ENCODE measurements around the gene PPRC1.

DNA sequence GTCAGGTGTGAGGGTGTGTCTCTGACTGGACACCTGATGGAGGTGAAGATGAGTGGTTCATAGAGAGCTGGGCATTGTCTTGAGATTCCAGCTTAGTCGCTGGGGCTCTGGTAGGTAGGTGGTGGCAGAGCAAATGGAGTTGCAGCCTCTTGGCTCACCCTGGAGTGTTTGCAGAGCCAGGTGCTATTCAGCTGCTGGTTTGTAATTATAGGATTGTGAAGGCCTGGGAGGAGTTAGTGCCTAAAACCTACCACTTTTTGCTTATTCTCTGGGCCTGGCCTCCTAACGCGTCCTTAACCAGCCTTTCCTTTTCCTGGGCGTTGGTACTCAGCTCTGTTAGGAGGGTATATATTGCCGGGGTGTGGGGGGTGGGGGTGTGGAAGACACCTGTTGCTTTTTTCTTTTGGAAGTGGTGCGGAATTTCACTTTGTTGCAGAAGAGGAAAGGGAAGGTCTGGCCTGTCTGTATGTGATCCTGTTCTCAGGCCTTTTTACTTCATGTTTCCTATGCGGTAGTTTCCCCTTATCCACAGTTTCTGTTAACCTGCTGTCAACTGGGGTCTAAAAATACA, 3.2 kb downstream of the PPRC1 start:
- TF ChIP-seq, protein P1, sequence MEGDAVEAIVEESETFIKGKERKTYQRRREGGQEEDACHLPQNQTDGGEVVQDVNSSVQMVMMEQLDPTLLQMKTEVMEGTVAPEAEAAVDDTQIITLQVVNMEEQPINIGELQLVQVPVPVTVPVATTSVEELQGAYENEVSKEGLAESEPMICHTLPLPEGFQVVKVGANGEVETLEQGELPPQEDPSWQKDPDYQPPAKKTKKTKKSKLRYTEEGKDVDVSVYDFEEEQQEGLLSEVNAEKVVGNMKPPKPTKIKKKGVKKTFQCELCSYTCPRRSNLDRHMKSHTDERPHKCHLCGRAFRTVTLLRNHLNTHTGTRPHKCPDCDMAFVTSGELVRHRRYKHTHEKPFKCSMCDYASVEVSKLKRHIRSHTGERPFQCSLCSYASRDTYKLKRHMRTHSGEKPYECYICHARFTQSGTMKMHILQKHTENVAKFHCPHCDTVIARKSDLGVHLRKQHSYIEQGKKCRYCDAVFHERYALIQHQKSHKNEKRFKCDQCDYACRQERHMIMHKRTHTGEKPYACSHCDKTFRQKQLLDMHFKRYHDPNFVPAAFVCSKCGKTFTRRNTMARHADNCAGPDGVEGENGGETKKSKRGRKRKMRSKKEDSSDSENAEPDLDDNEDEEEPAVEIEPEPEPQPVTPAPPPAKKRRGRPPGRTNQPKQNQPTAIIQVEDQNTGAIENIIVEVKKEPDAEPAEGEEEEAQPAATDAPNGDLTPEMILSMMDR (IDR thresholded peaks at IDR 0.05; ENCODE audit: poor library complexity): no peak
- TF ChIP-seq EZH2 (IDR thresholded peaks at IDR 0.05; ENCODE audit: borderline replicate concordance): no peak

All from hepatocyte (in vitro differentiated cells).